Measurements from ENCODE around the gene EEF2.

EEF2 gene

DNA sequence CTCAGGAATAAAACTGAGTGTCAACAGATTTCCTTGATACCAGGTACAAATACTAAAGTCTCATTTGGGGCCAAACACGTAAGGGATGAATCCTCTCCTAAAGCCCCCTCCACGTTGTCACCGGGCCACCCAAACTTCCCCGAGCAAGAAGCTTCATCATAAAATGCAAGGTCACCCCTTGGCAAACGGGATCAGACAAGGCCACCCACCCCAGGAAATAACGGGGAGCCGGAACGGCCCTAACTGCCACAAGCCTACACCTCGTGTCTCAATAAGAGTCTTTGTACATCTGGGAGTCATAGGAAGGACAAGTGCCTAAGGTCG is 717 bp downstream of the EEF2 start:
- no peak for DNase-seq (ENCODE audit: low spot score)

DNA sequence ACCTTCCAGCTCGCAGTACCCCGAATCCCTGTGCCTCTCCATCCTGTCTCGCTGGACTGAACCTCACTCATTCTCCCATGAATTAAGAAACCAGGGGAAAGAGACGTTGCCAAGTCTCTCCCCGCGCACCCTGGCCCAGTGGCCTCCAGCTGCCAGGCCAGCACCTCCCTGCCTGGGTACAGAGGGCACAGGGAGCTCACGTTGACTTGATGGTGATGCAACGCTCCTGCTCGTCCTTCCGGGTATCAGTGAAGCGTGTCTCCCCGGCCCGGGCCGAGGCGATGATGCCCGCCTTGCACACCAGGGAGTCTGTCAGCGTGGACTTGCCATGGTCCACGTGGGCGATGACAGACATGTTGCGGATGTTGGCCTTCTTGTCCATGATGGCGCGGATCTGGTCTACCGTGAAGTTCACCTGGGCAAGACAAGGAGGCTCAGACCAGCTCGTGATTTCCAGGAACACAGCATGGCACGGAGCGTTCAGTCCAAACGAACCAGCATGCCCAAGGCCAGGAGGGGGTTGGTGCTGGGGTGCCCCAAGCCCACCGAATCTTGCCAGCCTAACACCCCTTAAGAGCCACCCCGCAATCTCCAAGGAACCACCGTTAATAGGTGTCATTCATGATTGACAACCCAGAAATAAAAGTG is 1.2 kb downstream of the EEF2 start:
- DNase-seq (ENCODE audit: low spot score): peak; percentile 38

DNA sequence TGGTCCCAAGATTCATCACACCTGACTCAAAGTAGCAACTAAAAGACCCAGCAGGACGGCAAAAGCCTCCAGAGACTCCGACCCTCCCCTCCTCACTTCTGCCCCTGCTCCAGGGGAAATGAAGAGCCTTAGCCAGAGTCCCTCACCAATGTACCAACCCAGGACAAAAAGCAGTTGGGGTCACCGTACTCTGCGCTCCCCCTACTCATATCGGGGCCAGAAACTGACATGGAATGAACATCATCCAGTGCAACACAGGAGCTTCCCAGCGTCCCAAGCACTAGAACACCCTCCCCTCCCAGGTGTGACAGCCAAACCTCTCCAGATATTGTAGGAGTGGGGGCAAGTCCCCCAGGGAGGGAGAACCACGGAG is 1.7 kb downstream of the EEF2 start:
- DNase-seq (ENCODE audit: low spot score): no peak

DNA sequence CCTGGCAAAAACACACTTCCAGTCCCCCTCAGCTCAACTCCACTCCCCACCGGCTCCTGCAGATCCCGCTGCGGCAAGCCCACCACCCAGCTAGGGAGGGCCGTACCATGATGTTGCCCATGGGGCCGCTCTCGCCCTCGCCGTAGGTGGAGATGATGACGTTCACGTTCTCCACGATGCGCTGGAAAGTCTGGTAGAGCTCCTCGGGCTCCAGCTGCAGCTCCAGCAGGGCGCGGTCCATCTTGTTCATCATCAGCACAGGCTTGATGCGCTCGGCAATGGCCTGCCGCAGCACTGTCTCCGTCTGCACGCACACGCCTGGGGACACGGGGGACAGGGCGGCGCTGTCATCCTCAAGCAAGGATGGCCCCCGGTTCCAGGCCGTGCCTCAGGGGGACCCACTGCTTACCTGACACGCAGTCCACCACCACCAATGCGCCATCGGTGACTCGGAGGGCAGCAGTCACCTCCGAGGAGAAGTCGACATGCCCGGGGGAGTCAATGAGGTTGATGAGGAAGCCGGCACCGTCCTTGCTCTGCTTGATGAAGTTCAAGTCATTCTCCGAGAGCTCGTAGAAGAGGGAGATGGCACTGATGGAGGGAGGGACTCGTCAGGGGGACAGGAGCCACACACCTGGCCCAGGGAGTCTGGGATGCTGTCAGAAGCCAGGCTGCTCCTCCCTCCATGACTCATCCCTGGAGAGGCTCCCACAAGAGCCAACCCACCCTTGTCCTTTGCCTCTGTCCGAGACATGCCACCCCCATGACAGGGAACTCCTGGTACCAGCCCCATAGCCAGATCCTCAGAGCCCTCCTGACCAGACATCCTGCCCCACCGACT is 2.3 kb downstream of the EEF2 start:
- peak; percentile 60 for DNase-seq (ENCODE audit: low spot score)

DNA sequence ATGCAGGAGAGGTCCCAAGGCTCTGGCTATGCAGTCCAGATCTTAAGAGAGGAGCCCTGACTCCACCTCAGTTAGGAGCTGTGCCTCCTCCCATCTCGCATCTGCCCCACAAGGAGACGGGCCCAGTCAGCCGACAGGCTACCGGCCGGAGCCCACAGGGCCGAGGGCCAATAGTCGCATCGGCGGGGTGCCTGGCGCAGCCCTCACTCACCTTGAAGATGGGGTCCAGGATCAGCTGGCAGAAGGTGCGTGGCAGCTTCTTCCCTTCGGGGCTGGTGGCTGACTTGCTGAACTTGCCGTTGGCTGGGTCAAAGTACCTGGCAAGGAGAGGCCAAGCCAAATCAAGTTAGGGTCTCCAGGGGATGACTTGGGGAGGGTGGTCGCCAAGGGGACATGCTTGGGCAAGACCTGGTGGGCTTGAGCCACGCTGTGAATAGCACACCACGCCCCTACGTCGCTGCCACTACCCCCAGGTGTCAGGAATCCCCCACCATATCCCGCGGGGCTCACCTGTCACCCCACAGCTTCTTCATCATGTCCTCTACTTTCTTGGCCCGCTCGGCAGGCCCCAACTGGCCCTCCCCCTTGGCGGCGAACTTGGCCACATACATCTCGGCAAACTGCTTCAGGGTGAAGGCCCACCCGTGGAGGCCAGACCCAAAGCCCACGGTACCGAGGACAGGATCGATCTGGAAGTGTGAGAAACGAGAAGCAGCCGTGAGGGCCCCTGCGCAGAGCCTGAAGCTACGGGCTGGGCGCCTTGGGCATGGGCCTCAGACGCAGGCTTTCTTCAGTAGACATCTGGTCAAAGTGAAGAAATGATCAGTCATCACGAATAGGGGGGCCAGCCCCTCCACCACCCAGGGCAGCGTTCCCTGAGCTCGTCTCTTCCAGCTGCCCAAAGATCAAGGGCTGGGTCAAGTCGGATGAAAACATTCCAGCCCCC is 3.3 kb downstream of the EEF2 start:
- DNase-seq (ENCODE audit: low spot score): no peak

DNA sequence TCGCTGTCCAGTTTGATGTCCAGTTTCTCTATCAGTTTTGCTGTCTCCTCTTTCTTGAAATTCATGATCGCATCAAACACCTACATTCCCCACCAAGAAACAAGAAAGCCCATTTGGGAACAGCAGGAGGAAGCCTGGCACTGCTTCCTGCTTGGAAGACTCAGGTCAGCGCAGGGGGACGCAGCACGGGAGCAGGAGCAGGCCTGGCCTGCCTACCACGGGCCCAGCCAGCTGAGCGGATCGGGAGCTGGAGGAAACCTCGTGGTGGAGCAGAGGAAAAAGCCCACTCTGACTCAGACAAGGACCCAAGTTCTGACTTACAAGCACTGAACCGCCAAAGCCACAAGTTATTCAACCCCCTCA is 3.9 kb downstream of the EEF2 start:
- no peak for DNase-seq (ENCODE audit: low spot score)

DNA sequence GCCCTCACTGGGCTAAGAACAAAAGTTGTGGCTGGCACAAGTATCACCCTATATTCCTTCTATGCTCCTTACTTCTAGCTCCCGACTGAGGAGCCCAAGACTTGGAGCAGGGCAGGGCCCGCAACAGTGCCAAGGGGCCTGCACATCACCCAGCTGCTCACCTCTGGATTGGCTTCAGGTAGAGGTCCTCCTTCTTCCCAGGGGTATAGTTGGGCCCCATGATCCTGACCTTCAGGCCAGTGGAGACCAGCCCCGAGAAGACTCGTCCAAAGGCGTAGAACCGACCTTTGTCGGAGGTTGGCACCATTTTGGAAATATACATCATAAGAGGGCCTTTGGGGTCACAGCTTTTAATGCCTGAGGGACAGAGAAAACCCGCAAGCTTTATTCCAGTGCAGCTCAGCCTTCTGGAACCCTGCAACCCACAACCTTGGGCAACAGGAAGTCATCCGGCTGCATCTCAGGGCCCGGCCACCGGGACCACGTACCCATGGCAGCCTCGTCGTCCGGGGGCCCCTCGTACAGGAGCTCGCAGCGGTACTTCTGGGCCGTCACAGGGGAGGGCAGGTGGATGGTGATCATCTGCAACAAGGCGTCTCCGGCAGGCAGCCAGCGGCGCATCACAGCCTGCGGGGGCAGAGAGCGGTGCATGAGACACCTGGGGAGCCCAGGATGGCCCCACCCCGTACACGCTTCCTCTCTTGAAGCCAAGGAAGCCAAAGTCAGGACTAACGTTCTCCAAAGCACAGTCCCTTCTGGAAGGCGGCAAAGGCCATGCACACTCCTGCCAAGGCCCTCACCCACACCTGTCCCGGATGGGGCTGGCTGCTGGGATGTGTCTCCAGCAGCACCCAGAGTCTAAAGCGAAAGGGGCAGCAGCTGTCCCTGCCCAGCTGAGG is 4.7 kb downstream of the EEF2 start:
- no peak for DNase-seq (ENCODE audit: low spot score)

DNA sequence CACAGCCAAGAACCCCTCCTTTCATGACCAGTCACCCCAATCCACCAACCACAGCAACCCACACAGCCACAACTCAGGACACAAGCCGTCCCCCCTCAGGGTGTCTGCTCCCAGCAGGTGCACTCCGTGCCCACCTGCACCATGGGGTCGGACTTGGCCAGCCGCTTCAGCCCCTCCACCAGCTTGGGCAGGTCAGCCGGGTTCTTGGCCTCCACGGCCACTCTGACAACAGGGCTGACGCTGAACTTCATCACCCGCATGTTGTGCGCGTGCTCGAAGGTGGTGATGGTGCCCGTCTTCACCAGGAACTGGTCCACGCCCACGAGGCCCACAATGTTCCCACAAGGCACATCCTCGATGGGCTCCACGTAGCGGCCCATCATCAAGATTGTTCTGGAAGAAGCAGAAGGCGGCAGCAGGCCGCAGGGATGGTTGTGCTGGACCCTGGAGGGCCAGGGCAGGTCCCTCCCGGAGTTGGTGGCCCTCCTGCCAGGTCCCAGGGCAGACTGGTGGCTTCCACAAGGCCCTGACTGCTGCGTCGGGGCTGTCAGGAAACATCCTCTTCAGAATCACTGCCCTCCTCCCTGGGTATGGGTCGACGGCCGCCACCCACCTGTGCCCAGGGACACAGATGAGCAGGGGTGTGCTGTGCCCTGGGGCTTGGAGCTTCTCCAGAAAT is 5.5 kb downstream of the EEF2 start:
- DNase-seq (ENCODE audit: low spot score): no peak

DNA sequence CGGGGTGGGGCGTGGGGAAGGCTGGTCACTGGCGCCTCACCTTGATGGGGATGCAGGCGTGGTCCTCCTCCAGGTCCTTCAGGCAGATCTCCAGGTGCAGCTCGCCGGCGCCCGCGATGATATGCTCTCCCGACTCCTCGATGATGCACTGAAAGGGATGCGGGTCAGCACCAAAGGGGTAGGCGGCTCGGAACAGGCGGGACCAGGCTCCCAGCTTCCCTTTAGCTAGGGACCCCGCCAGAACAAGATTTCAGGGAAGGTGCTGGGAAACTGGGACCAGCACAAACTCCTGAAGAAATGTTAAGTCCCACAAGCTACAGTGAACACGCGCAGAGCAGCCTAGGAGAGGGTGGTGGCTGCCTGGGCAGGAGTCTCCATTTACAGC is 6.0 kb downstream of the EEF2 start:
- no peak for DNase-seq (ENCODE audit: low spot score)

DNA sequence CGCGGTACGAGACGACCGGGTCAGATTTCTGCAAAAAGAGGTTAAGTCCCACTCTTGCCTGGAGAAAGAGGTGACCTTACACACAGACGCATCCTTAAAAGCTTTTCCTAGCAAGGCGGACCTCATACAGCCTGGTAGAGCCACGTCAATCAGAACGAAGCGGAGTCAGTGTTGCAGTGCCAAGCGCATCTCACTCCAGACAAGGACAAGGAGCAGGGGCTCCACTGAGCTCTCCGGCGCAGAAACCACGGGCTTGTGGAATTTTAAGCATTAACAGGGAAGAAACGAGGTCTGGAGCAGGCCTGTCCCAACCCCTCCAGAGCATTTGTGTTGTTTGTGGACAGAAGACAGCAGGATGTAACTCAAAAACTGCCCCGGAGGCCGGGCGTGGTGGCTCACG is 7.1 kb downstream of the EEF2 start:
- no peak for DNase-seq (ENCODE audit: low spot score)

DNA sequence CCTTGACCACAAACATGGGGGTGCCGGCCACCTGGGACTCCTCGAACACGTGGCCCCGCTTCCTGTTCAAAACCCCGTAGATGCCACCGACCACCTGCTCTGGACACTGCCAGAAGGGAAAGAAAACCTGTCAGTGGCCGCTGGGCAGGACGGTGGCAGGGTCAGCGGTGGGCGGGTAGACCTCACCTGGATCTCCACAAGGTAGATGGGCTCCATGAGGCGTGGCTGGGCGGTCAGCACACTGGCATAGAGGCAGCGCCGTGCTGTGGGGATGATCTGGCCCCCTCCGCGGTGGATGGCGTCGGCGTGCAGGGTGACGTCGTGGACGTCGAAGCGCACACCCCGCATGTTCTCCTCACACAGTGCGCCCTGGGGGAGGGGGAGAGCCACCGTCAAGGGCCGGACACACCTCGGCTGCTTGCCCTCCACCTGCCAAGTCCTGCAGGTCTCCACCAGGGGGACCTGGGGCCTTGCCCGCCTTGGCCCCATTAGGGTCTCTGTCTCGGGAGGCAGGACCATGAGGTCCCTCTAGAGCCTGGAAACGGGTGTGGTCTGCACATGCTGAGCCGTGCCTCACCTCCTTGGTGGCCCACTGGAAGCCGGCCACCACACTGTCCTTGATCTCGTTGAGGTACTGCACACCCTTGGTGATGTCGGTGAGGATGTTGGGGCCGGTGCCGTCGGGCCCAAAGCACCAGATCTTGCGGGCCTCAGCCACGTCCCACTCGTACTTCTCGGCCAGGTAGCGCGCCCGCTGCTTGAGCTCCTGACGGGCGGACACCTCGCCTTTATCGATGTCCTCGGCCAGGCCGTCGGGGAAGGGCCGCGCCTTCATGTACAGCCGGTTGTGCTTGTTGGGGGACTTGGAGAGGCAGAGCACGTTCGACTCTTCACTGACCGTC is 7.8 kb downstream of the EEF2 start:
- no peak for DNase-seq (ENCODE audit: low spot score)

DNA sequence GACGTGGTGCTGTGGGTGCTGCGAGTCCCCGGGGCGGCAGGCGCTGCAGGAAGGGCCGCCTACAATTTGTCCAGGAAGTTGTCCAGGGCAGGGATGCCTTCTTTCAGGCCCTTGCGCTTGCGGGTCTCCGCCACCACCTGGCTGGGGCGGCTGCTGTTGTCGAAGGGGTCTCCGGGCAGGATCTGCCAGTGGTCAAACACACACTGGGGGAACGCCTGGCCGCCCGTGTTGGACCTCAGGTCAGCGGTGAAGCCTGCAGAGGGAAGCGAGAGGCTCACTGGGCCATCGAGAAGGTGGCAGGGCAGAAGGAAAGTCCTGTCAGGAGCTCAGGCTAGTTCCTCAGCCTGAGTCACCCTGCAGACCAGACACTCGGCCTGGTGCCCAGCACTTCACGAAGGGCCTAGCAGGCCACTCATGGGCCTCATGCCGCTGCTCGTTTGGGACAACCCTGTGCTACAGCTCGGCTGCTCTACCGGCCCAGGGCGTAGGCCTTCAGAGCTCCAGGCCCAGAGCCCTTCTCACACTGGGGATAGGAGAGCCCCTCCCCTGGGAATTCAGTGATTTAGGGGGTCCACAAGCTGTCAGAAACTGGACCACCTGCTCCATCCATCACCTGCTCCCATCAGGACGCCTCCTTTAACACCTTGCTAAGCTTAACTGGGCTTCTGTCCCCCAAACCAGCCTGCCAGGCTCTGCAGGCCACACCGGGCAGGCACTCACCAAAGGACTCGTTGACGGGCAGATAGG is 8.6 kb downstream of the EEF2 start:
- DNase-seq (ENCODE audit: low spot score): no peak

DNA sequence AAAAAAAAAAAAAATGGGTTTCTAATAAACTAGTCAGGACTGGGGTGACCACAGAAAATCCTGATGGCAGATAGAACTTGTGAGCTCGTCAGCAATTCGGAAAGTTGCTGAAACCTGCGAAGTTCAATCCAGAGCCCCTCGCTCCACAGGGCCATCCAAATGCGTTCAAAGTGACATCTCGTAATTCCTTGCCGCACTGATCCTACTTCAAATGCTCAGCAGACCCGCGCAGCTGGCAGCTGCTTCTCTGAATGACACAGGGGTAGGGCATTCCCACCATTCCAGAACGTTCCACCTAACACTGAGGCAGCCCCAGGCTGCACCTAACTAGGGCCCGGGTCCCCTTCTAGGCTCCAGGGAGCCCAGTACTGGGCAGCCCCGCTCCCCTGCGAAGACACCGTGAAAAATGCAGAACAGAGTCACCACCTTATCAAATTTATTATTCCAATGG is 9.6 kb downstream of the EEF2 start:
- DNase-seq (ENCODE audit: low spot score): no peak

DNA sequence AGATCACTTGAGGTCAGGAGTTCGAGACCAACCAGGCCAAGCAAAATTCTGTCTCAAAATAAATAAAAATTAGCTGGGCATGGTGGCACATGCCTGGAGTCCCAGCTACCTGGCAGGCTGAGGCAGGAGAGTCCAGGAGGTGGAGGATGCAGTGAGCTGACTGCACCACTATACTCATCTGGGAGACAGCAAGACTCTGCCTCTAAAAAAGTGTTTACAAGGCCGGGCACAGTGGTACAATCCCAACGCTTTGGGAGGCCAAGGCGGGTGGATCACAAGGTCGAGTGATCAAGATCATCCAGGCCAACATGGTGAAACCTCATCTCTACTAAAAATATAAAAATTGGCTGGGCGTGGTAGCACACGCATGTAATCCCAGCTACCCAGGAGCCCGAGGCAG is 10.1 kb downstream of the EEF2 start:
- no peak for DNase-seq (ENCODE audit: low spot score)

DNA sequence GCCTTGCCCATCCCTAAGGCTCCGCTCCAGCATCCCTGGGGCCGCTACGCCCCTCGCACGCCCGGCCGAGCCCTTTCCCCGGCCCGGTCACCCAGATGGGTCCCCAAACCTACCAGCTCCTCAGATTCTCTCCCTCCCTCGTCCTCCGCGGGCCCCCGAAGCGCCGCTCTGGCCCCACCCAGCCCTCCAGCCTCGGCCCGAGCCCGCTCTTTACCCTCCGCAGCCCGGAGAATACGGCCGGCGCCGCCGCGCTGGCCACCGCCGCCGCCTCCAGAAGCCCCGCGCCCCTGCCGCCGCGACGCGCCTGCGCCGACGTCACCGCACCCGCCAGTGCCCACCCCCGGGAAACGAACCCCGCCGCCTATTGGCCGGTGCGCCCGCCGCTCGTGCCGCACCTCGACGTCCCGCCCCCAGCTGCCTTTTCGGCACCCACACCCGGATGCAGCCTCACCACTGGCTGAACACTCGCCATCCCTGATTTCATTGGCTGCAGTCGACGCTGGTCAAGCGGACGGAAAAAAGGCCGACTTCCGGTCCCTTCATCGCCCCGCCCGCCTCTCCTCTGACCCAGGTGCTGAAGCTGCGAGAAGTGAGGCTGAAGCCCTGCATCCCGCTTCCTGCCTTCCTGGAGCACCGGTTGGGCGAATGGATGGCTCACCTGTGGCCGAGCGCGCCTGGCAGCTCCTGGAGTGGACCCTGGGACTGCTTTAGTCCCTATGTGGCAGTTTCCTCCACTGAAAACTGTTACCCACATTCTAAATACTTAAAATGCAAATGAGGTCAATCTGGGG is 14.3 kb downstream of the EEF2 start, which contains the start of gene DAPK3:
Gene DAPK3, minus strand, starts transcription at position 292 of the 791 bp plus-strand sequence. CDS start 1,364 bp downstream, outside the sequence.
- DNase-seq (ENCODE audit: low spot score): peak; percentile 97

DNA sequence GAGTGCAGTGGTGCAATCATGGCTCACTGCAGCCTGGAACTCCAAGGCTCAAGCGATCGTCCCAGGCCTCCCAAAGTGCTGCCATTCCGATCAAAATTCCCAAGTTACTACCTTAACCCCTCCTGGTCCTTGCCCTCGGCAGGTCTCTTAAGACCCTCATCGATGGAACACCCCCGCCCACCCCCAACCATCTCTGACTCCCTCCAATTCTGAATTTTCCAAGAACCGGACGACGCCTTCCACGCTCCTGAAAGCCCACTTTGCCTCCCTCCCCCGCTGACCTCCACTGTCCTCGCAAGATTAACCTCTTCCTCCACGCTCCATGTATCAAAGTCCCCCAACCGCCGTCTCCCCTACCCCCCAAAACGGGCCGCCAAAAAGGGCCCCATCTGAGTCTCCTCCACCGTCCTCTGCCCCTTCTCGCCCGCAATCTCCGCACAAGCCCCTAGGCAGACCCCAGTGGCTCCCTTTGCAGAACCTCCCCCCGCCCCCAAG is 14.9 kb downstream of the EEF2 start:
- DNase-seq (ENCODE audit: low spot score): no peak

DNA sequence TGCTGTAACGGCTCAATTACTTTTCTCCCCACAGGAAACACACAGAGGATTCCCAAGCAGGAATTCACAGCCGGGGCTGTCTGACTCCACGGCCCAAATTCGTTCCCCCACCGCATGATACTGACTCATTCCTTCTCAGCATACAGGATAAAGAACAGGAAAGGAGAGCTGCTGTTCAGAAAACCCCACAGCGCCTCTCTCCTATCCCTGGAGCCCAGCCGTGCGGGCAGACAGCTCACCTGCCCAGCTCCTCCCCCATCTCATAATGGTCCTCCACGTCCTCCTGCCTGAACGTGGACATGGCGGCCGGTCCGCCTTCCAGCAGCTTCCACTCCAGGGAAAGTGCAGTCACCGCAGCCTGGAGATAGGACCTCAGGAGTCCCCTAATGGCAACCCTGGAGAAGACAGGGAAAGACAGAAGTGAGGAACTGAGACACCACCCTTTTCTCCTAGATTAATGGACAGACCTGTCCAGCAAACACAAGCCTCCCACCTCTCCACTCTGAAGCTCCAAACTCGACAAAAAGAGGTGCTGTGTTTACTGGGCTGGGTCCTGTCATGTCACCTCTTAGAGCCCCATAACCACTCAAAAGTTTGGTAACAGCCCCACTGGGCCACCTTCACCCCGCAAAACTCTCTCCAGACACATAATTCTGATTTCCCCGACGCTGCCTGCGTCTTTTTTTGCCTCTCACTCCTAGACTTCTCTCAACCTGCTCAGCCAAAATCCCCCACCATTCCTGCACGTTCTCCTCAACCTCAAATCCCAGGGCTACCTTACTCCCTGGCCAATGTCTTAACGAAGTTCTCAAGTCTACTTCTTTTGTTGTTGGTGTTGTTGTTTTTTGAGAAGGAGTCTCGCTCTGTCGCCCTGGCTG is 15.6 kb downstream of the EEF2 start:
- peak; percentile 65 for DNase-seq (ENCODE audit: low spot score)
